HEK293 (cell line): ENCODE results near the gene CD274.

ENCODE experiments used
- CTCF ChIA-PET: fragments of 350-600 bp; formaldehyde crosslinking; extraction: SDS; loops from one replicate; lab custom pipeline; 2021; ENCODE audit warnings: antibody characterized with exemption; lab: Yijun Ruan, JAX
- POLR2A ChIA-PET: fragments of 300-600 bp; formaldehyde crosslinking; extraction: SDS; loops from one replicate; lab custom pipeline; 2020; ENCODE audit warnings: antibody characterized with exemption, inconsistent platforms; lab: Yijun Ruan, JAX
- H3K27ac ChIP-seq: fragments of 200-500 bp; sonication (Bioruptor generic); 2 replicates; pipeline ENCODE4 v1.5.1; 2014; ENCODE audit warnings: low read depth, low read length, control low read depth, inconsistent platforms; ENCODE audit errors: extremely low read depth
- H3K36me3 ChIP-seq, 2 experiments: fragments of 200-500 bp in 1 of 2; sonication (Bioruptor generic) in 1 of 2; 1 replicate in 1 of 2; 2 replicates in 1 of 2; pipeline ENCODE4 v1.5.1; 2014 to 2017; ENCODE audit warnings: inconsistent platforms in 2 of 2, low read length in 2 of 2; ENCODE audit not compliant: control insufficient read depth in 2 of 2, insufficient read depth in 1 of 2
- H3K4me1 ChIP-seq: fragments of 200-500 bp; sonication (Bioruptor generic); 2 replicates; pipeline ENCODE4 v1.5.1; 2014; ENCODE audit warnings: mild to moderate bottlenecking, low read length, inconsistent platforms; ENCODE audit not compliant: control insufficient read depth, insufficient read depth
- H3K4me3 ChIP-seq: 2 replicates; pipeline ENCODE4 v1.5.1; 2011; ENCODE audit warnings: low read depth, mild to moderate bottlenecking, control low read depth, low read length, moderate library complexity
- H3K9me3 ChIP-seq: fragments of 200-500 bp; sonication (Bioruptor generic); 2 replicates; pipeline ENCODE4 v1.5.1; 2014; ENCODE audit warnings: low read depth, low read length, inconsistent platforms; ENCODE audit not compliant: control insufficient read depth, insufficient read depth
- EGR2 ChIP-seq: fragments of 450-650 bp; formaldehyde crosslinking; IDR thresholded peaks from 2 replicates; pipeline ENCODE4 v1.5.1; 2016; ENCODE audit warnings: low read depth, missing biosample characterization, missing genetic modification characterization
- KLF1 ChIP-seq: fragments of 450-650 bp; formaldehyde crosslinking; IDR thresholded peaks from 2 replicates; pipeline ENCODE4 v1.5.1; 2016; ENCODE audit warnings: missing biosample characterization, missing genetic modification characterization
- KLF16 ChIP-seq: fragments of 450-650 bp; formaldehyde crosslinking; IDR thresholded peaks from 2 replicates; pipeline ENCODE4 v1.5.1; 2017; ENCODE audit warnings: missing biosample characterization, missing genetic modification characterization
- KLF9 ChIP-seq: fragments of 450-650 bp; formaldehyde crosslinking; IDR thresholded peaks from 2 replicates; pipeline ENCODE4 v1.5.1; 2016; ENCODE audit warnings: missing biosample characterization, missing genetic modification characterization, low read depth
- PRDM1 ChIP-seq: fragments of 450-650 bp; formaldehyde crosslinking; IDR thresholded peaks from 2 replicates; pipeline ENCODE4; 2016; ENCODE audit warnings: missing biosample characterization, missing genetic modification characterization
- SCRT2 ChIP-seq: fragments of 450-650 bp; formaldehyde crosslinking; IDR thresholded peaks from 2 replicates; pipeline ENCODE4 v1.5.1; 2016; ENCODE audit warnings: missing biosample characterization, missing genetic modification characterization
- SP2 ChIP-seq: fragments of 450-650 bp; formaldehyde crosslinking; IDR thresholded peaks from 2 replicates; pipeline ENCODE4 v1.5.1; 2016; ENCODE audit warnings: missing biosample characterization, missing genetic modification characterization
- SP3 ChIP-seq: fragments of 450-650 bp; formaldehyde crosslinking; IDR thresholded peaks from 2 replicates; pipeline ENCODE4 v1.5.1; 2016; ENCODE audit warnings: missing biosample characterization, missing genetic modification characterization
- SP7 ChIP-seq: fragments of 450-650 bp; formaldehyde crosslinking; IDR thresholded peaks from 2 replicates; pipeline ENCODE4 v1.5.1; 2016; ENCODE audit warnings: missing biosample characterization, missing genetic modification characterization
- YY1 ChIP-seq: fragments of 450-650 bp; formaldehyde crosslinking; IDR thresholded peaks from 2 replicates; pipeline ENCODE4 v1.5.1; 2018; ENCODE audit warnings: missing biosample characterization, missing genetic modification characterization
- ZBTB1 ChIP-seq: fragments of 450-650 bp; formaldehyde crosslinking; IDR thresholded peaks from 2 replicates; pipeline ENCODE4 v1.5.1; 2016; ENCODE audit warnings: missing biosample characterization, missing genetic modification characterization
- ZBTB17 ChIP-seq: fragments of 450-650 bp; formaldehyde crosslinking; IDR thresholded peaks from 2 replicates; pipeline ENCODE4 v1.5.1; 2016; ENCODE audit warnings: missing biosample characterization, missing genetic modification characterization
- ZBTB20 ChIP-seq: fragments of 450-650 bp; formaldehyde crosslinking; IDR thresholded peaks from 2 replicates; pipeline ENCODE4 v1.5.1; 2016; ENCODE audit warnings: missing biosample characterization, missing genetic modification characterization
- ZBTB8A ChIP-seq: fragments of 450-650 bp; formaldehyde crosslinking; IDR thresholded peaks from 2 replicates; pipeline ENCODE4 v1.5.1; 2016; ENCODE audit warnings: missing biosample characterization, missing genetic modification characterization
- ZEB2 ChIP-seq: fragments of 450-650 bp; formaldehyde crosslinking; IDR thresholded peaks from 2 replicates; pipeline ENCODE4 v1.5.1; 2016; ENCODE audit warnings: missing biosample characterization, missing genetic modification characterization
- ZFHX2 ChIP-seq: fragments of 450-650 bp; formaldehyde crosslinking; conservative IDR thresholded peaks from 2 replicates; pipeline ENCODE4 v1.5.1; 2016; ENCODE audit warnings: missing biosample characterization, missing genetic modification characterization
- ZIC2 ChIP-seq: fragments of 450-650 bp; formaldehyde crosslinking; IDR thresholded peaks from 2 replicates; pipeline ENCODE4 v1.5.1; 2016; ENCODE audit warnings: missing biosample characterization, missing genetic modification characterization
- ZNF138 ChIP-seq: fragments of 450-650 bp; formaldehyde crosslinking; IDR thresholded peaks from 2 replicates; pipeline ENCODE4 v1.5.1; 2016; ENCODE audit warnings: missing biosample characterization, missing genetic modification characterization, borderline replicate concordance
- ZNF311 ChIP-seq: fragments of 450-650 bp; formaldehyde crosslinking; IDR thresholded peaks from 2 replicates; pipeline ENCODE4 v1.5.1; 2017; ENCODE audit warnings: missing biosample characterization, missing genetic modification characterization, borderline replicate concordance
- ZNF335 ChIP-seq: fragments of 450-650 bp; formaldehyde crosslinking; conservative IDR thresholded peaks from 2 replicates; pipeline ENCODE4 v1.5.1; 2016; ENCODE audit warnings: missing biosample characterization, missing genetic modification characterization
- ZNF600 ChIP-seq: fragments of 450-650 bp; formaldehyde crosslinking; IDR thresholded peaks from 2 replicates; pipeline ENCODE4 v1.5.1; 2016; ENCODE audit warnings: missing biosample characterization, missing genetic modification characterization
- ZNF654 ChIP-seq: fragments of 450-650 bp; formaldehyde crosslinking; IDR thresholded peaks from 2 replicates; pipeline ENCODE4 v1.5.1; 2016; ENCODE audit warnings: low read depth, missing biosample characterization, missing genetic modification characterization
- ZSCAN30 ChIP-seq: fragments of 450-650 bp; IDR thresholded peaks from 2 replicates; pipeline ENCODE4 v1.5.1; 2018; ENCODE audit warnings: missing biosample characterization, mild to moderate bottlenecking, missing genetic modification characterization, moderate library complexity
- TF ChIP-seq, protein P1 (sequence below): fragments of 450-650 bp; formaldehyde crosslinking; IDR thresholded peaks from 2 replicates; pipeline ENCODE4 v1.5.1; 2016; ENCODE audit warnings: missing biosample characterization, missing genetic modification characterization
- TF ChIP-seq, protein P2 (sequence below): fragments of 450-650 bp; formaldehyde crosslinking; IDR thresholded peaks from 2 replicates; pipeline ENCODE4 v1.5.1; 2016; ENCODE audit warnings: missing biosample characterization, missing genetic modification characterization
- TF ChIP-seq, protein P3 (sequence below): fragments of 450-650 bp; formaldehyde crosslinking; IDR thresholded peaks from 2 replicates; pipeline ENCODE4 v1.5.1; 2016; ENCODE audit warnings: missing biosample characterization, missing genetic modification characterization
- TF ChIP-seq, protein P4 (sequence below): fragments of 450-650 bp; formaldehyde crosslinking; optimal IDR thresholded peaks from 2 replicates; pipeline ENCODE3; 2016; ENCODE audit warnings: missing biosample characterization, mild to moderate bottlenecking, missing genetic modification characterization
- TF ChIP-seq, protein P5 (sequence below): sonication (generic); formaldehyde crosslinking; IDR thresholded peaks from 2 replicates; pipeline ENCODE4 v1.8.1; 2022; ENCODE audit warnings: mild to moderate bottlenecking, moderate library complexity, missing genetic modification reagents

The CD274 gene

DNA sequence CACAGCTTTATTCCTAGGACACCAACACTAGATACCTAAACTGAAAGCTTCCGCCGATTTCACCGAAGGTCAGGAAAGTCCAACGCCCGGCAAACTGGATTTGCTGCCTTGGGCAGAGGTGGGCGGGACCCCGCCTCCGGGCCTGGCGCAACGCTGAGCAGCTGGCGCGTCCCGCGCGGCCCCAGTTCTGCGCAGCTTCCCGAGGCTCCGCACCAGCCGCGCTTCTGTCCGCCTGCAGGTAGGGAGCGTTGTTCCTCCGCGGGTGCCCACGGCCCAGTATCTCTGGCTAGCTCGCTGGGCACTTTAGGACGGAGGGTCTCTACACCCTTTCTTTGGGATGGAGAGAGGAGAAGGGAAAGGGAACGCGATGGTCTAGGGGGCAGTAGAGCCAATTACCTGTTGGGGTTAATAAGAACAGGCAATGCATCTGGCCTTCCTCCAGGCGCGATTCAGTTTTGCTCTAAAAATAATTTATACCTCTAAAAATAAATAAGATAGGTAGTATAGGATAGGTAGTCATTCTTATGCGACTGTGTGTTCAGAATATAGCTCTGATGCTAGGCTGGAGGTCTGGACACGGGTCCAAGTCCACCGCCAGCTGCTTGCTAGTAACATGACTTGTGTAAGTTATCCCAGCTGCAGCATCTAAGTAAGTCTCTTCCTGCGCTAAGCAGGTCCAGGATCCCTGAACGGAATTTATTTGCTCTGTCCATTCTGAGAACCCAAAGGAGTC, at the start of gene CD274:
TSS of gene CD274 (plus strand) at position 184 of the 733 bp plus-strand sequence. CDS start 5,572 bp downstream, outside the sequence.
- Histone ChIP-seq H3K9me3 (no peaks in the 10 kb centered on the region), H3K4me1 (no peaks in the 10 kb centered on the region), H3K36me3 (no peaks in the 10 kb centered on the region), H3K4me3 (peak within 1 kb of the TSS; percentile 32), H3K27ac (no peak within 1 kb of the TSS)
- POLR2A ChIA-PET = interaction anchor here (0.9 to 1.5 kb wide), 3 partner anchors 10 to 178 kb away, joined by 4 to 7 read pairs (median 5); partner anchors contain the start of genes PLGRKT and RIC1
- peak; percentile 50 for TF ChIP-seq SP2
- TF ChIP-seq, protein P1, sequence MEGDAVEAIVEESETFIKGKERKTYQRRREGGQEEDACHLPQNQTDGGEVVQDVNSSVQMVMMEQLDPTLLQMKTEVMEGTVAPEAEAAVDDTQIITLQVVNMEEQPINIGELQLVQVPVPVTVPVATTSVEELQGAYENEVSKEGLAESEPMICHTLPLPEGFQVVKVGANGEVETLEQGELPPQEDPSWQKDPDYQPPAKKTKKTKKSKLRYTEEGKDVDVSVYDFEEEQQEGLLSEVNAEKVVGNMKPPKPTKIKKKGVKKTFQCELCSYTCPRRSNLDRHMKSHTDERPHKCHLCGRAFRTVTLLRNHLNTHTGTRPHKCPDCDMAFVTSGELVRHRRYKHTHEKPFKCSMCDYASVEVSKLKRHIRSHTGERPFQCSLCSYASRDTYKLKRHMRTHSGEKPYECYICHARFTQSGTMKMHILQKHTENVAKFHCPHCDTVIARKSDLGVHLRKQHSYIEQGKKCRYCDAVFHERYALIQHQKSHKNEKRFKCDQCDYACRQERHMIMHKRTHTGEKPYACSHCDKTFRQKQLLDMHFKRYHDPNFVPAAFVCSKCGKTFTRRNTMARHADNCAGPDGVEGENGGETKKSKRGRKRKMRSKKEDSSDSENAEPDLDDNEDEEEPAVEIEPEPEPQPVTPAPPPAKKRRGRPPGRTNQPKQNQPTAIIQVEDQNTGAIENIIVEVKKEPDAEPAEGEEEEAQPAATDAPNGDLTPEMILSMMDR = peak; percentile 83
- TF ChIP-seq SP7 (tag by site-specific recombination) = 0 out of 2 replicates have a peak, but pooled peaks have one; percentile 32
- TF ChIP-seq ZNF600 (tag by site-specific recombination) = peak; percentile 66
- TF ChIP-seq KLF16 (tag by site-specific recombination) = 0 out of 2 replicates have a peak, but pooled peaks have one; percentile 27
- peak; percentile 90 for TF ChIP-seq ZNF335
- no peak for TF ChIP-seq ZIC2 (tag by site-specific recombination)
- no peak for TF ChIP-seq YY1
- 0 out of 2 replicates have a peak, but pooled peaks have one; percentile 40 for TF ChIP-seq ZBTB17
- TF ChIP-seq ZNF654 (tag by site-specific recombination) = peak; percentile 8; the same call in 1 of the 2 replicates
- peak; percentile 49 for TF ChIP-seq SCRT2 (tag by site-specific recombination)
- TF ChIP-seq, protein P2, sequence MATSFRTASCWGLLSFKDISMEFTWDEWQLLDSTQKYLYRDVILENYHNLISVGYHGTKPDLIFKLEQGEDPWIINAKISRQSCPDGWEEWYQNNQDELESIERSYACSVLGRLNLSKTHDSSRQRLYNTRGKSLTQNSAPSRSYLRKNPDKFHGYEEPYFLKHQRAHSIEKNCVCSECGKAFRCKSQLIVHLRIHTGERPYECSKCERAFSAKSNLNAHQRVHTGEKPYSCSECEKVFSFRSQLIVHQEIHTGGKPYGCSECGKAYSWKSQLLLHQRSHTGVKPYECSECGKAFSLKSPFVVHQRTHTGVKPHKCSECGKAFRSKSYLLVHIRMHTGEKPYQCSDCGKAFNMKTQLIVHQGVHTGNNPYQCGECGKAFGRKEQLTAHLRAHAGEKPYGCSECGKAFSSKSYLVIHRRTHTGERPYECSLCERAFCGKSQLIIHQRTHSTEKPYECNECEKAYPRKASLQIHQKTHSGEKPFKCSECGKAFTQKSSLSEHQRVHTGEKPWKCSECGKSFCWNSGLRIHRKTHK = no peak
- TF ChIP-seq, protein P3, sequence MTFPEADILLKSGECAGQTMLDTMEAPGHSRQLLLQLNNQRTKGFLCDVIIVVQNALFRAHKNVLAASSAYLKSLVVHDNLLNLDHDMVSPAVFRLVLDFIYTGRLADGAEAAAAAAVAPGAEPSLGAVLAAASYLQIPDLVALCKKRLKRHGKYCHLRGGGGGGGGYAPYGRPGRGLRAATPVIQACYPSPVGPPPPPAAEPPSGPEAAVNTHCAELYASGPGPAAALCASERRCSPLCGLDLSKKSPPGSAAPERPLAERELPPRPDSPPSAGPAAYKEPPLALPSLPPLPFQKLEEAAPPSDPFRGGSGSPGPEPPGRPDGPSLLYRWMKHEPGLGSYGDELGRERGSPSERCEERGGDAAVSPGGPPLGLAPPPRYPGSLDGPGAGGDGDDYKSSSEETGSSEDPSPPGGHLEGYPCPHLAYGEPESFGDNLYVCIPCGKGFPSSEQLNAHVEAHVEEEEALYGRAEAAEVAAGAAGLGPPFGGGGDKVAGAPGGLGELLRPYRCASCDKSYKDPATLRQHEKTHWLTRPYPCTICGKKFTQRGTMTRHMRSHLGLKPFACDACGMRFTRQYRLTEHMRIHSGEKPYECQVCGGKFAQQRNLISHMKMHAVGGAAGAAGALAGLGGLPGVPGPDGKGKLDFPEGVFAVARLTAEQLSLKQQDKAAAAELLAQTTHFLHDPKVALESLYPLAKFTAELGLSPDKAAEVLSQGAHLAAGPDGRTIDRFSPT (tag by site-specific recombination) = 0 out of 2 replicates have a peak, but pooled peaks have one; percentile 48
- TF ChIP-seq, protein P4, sequence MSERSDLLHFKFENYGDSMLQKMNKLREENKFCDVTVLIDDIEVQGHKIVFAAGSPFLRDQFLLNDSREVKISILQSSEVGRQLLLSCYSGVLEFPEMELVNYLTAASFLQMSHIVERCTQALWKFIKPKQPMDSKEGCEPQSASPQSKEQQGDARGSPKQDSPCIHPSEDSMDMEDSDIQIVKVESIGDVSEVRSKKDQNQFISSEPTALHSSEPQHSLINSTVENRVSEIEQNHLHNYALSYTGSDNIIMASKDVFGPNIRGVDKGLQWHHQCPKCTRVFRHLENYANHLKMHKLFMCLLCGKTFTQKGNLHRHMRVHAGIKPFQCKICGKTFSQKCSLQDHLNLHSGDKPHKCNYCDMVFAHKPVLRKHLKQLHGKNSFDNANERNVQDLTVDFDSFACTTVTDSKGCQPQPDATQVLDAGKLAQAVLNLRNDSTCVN = peak; percentile 69
- TF ChIP-seq, protein P5, sequence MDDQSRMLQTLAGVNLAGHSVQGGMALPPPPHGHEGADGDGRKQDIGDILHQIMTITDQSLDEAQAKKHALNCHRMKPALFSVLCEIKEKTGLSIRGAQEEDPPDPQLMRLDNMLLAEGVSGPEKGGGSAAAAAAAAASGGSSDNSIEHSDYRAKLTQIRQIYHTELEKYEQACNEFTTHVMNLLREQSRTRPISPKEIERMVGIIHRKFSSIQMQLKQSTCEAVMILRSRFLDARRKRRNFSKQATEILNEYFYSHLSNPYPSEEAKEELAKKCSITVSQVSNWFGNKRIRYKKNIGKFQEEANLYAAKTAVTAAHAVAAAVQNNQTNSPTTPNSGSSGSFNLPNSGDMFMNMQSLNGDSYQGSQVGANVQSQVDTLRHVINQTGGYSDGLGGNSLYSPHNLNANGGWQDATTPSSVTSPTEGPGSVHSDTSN (CRISPR knock-in tag) = 0 out of 2 replicates have a peak, but pooled peaks have one; percentile 27
- TF ChIP-seq KLF1 = peak; percentile 44; the same call in 1 of the 2 replicates
- peak; percentile 80 for TF ChIP-seq PRDM1 (tag by site-specific recombination)
- TF ChIP-seq SP3 (tag by site-specific recombination) = peak; percentile 48; the same call in 1 of the 2 replicates
- peak; percentile 75 for TF ChIP-seq ZFHX2
- no peak for TF ChIP-seq ZNF311 (tag by site-specific recombination)
- TF ChIP-seq ZBTB20 = peak; percentile 86
- TF ChIP-seq ZBTB1 (tag by site-specific recombination) = no peak
- 0 out of 2 replicates have a peak, but pooled peaks have one; percentile 17 for TF ChIP-seq ZBTB8A (tag by site-specific recombination)
- TF ChIP-seq ZNF138 = no peak
- TF ChIP-seq ZSCAN30 (tag by site-specific recombination) = 0 out of 2 replicates have a peak, but pooled peaks have one; percentile 10
- peak; percentile 73 for TF ChIP-seq KLF9 (tag by site-specific recombination)
- TF ChIP-seq ZEB2 (tag by site-specific recombination) = 0 out of 2 replicates have a peak, but pooled peaks have one; percentile 49
- TF ChIP-seq EGR2 (tag by site-specific recombination) = peak; percentile 55
- CTCF ChIA-PET = interaction anchor here (0.5 to 2.2 kb wide), 25 partner anchors 8 to 1594 kb away, joined by 3 to 26 read pairs (median 5); partner anchors contain the start of genes INSL6 and PLGRKT
